ENCODE data around the gene CCNC.
"Not testable (repeated sequence)": the region's sequence is repeated elsewhere in the genome, so short reads cannot be mapped to it uniquely, and the experiment has no call there.

Gene CCNC

GRCh38 chr6:99606656-99607415 is 38.4 kb upstream of the CCNC start, which contains the start of gene PRDM13:
Gene PRDM13, plus strand, starts transcription at chr6:99606833. Its CDS starts 202 bp downstream, at chr6:99607035.
- Histone ChIP-seq H3K27me3 (ENCODE audit: low read depth) (peaks cover 18% of the 10 kb centered on the region), H3K4me3 (no peak within 1 kb of the TSS), H3K4me1 (peaks cover 16% of the 10 kb centered on the region), H3K36me3 (replicated peaks) (no peaks in the 10 kb centered on the region), H3K9me3 (no peaks in the 10 kb centered on the region)
- peak in 1 of 2 experiments; percentile 31 for DNase-seq (ENCODE audit: low spot score in 2 of 2)
- in situ Hi-C loops (cut with MboI; ENCODE audit: low sequenced_read_pairs), result no loop called here

GRCh38 chr6:99605911-99606655 is 37.6 kb upstream of the CCNC start:
- in situ Hi-C loops (cut with MboI; ENCODE audit: low sequenced_read_pairs), result no loop called here
- Histone ChIP-seq H3K9me3 (no peaks in the 10 kb centered on the region), H3K27me3 (ENCODE audit: low read depth) (peaks cover 18% of the 10 kb centered on the region), H3K4me1 (peaks cover 16% of the 10 kb centered on the region), H3K36me3 (replicated peaks) (no peaks in the 10 kb centered on the region), H3K4me3 (no peak overlapping the region)
- DNase-seq (ENCODE audit: low spot score in 2 of 2), result peak in 1 of 2 experiments; percentile 25

- Histone ChIP-seq H3K4me3 (no peak overlapping the region), H3K9me3 (no peaks in the 10 kb centered on the region), H3K27me3 (ENCODE audit: low read depth) (peaks cover 18% of the 10 kb centered on the region), H3K4me1 (peaks cover 14% of the 10 kb centered on the region), H3K36me3 (replicated peaks) (no peaks in the 10 kb centered on the region)
- DNase-seq (ENCODE audit: low spot score in 2 of 2), result no peak
- in situ Hi-C loops (cut with MboI; ENCODE audit: low sequenced_read_pairs), result no loop called here
Observed at GRCh38 chr6:99605074-99605734, 36.7 kb upstream of the CCNC start.

GRCh38 chr6:99604166-99605073 is 36.0 kb upstream of the CCNC start:
- in situ Hi-C loops (cut with MboI; ENCODE audit: low sequenced_read_pairs), result no loop called here
- peak overlapping the region; percentile 19 for H3K4me3 ChIP-seq
- no peaks in the 10 kb centered on the region for H3K36me3 ChIP-seq (replicated peaks)
- peaks cover 21% of the 10 kb centered on the region for H3K27me3 ChIP-seq (ENCODE audit: low read depth)
- H3K9me3 ChIP-seq, result no peaks in the 10 kb centered on the region
- H3K4me1 ChIP-seq, result peaks cover 11% of the 10 kb centered on the region
- DNase-seq (ENCODE audit: low spot score in 2 of 2), result no peak

GRCh38 chr6:99603421-99604165 is 35.1 kb upstream of the CCNC start:
- Histone ChIP-seq H3K9me3 (no peaks in the 10 kb centered on the region), H3K27me3 (ENCODE audit: low read depth) (peaks cover 23% of the 10 kb centered on the region)
- in situ Hi-C loops (cut with MboI; ENCODE audit: low sequenced_read_pairs), result no loop called here

GRCh38 chr6:99602520-99603420 is 34.3 kb upstream of the CCNC start:
- Histone ChIP-seq H3K36me3 (replicated peaks) (no peaks in the 10 kb centered on the region), H3K4me3 (no peak overlapping the region), H3K9me3 (no peaks in the 10 kb centered on the region), H3K4me1 (peaks cover 11% of the 10 kb centered on the region), H3K27me3 (ENCODE audit: low read depth) (peaks cover 31% of the 10 kb centered on the region)
- DNase-seq (ENCODE audit: low spot score in 2 of 2), result no peak
- in situ Hi-C loops (cut with MboI; ENCODE audit: low sequenced_read_pairs), result no loop called here

More at GRCh38 chr6:99603421-99604165, 35.1 kb upstream of the CCNC start:
- peak; percentile 67 to 83 for DNase-seq (ENCODE audit: low spot score in 2 of 2)
- H3K4me1 ChIP-seq, result peaks cover 11% of the 10 kb centered on the region
- H3K4me3 ChIP-seq, result peak overlapping the region; percentile 19
- H3K36me3 ChIP-seq (replicated peaks), result no peaks in the 10 kb centered on the region

GRCh38 chr6:99594696-99595095 is 26.2 kb upstream of the CCNC start:
- not testable (repeated sequence) for H3K9me3 ChIP-seq; H3K4me3 ChIP-seq; DNase-seq (ENCODE audit: low spot score in 2 of 2); H3K36me3 ChIP-seq (replicated peaks); H3K4me1 ChIP-seq
- in situ Hi-C loops (cut with MboI; ENCODE audit: low sequenced_read_pairs), result loop anchor here (25.0 kb wide), 1 partner anchor 218 kb away; no protein-coding TSS in a partner anchor
- peaks cover 46% of the 10 kb centered on the region for H3K27me3 ChIP-seq (ENCODE audit: low read depth)

- no peaks in the 10 kb centered on the region for H3K36me3 ChIP-seq (replicated peaks)
- H3K4me1 ChIP-seq, result peaks cover 8% of the 10 kb centered on the region
- H3K4me3 ChIP-seq, result no peak overlapping the region
- H3K27me3 ChIP-seq (ENCODE audit: low read depth), result peaks cover 36% of the 10 kb centered on the region
- H3K9me3 ChIP-seq, result peaks cover 4% of the 10 kb centered on the region; the same call in 1 of the 2 replicates
- in situ Hi-C loops (cut with MboI; ENCODE audit: low sequenced_read_pairs), result loop anchor here (25.0 kb wide), 1 partner anchor 219 kb away; no protein-coding TSS in a partner anchor
- no peak for DNase-seq (ENCODE audit: low spot score in 2 of 2)
Observed at GRCh38 chr6:99592900-99593299, 24.4 kb upstream of the CCNC start.

- H3K4me1 ChIP-seq, result peaks cover 8% of the 10 kb centered on the region
- H3K4me3 ChIP-seq, result no peak overlapping the region
- no peaks in the 10 kb centered on the region for H3K36me3 ChIP-seq (replicated peaks)
- H3K9me3 ChIP-seq, result peaks cover 4% of the 10 kb centered on the region; the same call in 1 of the 2 replicates
- peaks cover 32% of the 10 kb centered on the region for H3K27me3 ChIP-seq (ENCODE audit: low read depth)
- in situ Hi-C loops (cut with MboI; ENCODE audit: low sequenced_read_pairs), result loop anchor here (25.0 kb wide), 1 partner anchor 220 kb away; no protein-coding TSS in a partner anchor
- DNase-seq (ENCODE audit: low spot score in 2 of 2), result no peak
Observed at GRCh38 chr6:99591673-99592364, 23.4 kb upstream of the CCNC start.

- Histone ChIP-seq H3K4me3 (no peak overlapping the region), H3K4me1 (peaks cover 8% of the 10 kb centered on the region), H3K9me3 (peaks cover 4% of the 10 kb centered on the region; the same call in 1 of the 2 replicates), H3K27me3 (ENCODE audit: low read depth) (peaks cover 24% of the 10 kb centered on the region), H3K36me3 (replicated peaks) (no peaks in the 10 kb centered on the region)
- DNase-seq (ENCODE audit: low spot score in 2 of 2), result no peak
- in situ Hi-C loops (cut with MboI; ENCODE audit: low sequenced_read_pairs), result loop anchor here (25.0 kb wide), 1 partner anchor 221 kb away; no protein-coding TSS in a partner anchor
Observed at GRCh38 chr6:99590728-99591672, 22.5 kb upstream of the CCNC start.

Measured in HAP-1 (cell line).